Panc1 (cell line): Measurements from ENCODE around the gene KRT38.
A peak's percentile ranks its signal among the peaks of the same experiment; 100 is the strongest.

Source experiments
- POLR2AphosphoS5 ChIP-seq: IDR thresholded peaks from 2 replicates; pipeline ENCODE4 v1.6.1; 2012; ENCODE audit warnings: mild to moderate bottlenecking, low read depth, low read length, moderate library complexity
- TF ChIP-seq, protein P1 (sequence below): fragments of 450-650 bp; IDR thresholded peaks from 2 replicates; pipeline ENCODE4 v1.5.1; 2017; ENCODE audit warnings: mild to moderate bottlenecking

DNA sequence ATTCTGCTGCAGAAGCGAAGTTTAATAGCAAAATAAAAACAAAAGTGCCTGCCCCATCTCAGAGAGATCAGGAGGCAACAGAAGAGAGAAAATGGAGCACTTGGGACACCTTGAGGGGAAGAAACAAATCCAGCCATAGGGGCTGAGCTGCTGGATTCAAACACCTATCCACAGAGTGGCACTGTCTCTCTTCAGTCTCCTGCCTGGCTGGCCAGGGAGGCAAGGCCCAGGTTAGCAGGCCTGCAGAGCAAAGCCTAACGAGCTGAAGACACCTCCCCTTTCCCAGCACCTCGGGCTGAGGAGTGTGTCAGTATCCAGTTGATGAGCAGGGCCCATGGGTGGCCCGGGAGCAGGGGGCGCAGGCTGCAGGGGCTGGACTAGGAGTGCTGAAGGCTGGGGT, 34.6 kb downstream of the KRT38 start:
- TF ChIP-seq, protein P1, sequence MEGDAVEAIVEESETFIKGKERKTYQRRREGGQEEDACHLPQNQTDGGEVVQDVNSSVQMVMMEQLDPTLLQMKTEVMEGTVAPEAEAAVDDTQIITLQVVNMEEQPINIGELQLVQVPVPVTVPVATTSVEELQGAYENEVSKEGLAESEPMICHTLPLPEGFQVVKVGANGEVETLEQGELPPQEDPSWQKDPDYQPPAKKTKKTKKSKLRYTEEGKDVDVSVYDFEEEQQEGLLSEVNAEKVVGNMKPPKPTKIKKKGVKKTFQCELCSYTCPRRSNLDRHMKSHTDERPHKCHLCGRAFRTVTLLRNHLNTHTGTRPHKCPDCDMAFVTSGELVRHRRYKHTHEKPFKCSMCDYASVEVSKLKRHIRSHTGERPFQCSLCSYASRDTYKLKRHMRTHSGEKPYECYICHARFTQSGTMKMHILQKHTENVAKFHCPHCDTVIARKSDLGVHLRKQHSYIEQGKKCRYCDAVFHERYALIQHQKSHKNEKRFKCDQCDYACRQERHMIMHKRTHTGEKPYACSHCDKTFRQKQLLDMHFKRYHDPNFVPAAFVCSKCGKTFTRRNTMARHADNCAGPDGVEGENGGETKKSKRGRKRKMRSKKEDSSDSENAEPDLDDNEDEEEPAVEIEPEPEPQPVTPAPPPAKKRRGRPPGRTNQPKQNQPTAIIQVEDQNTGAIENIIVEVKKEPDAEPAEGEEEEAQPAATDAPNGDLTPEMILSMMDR = peak; percentile 57
- TF ChIP-seq POLR2AphosphoS5 = no peak
